Neural progenitor cell (in vitro differentiated cells): ENCODE data around the gene GLRX3.

Experiments used
- EZH2 ChIP-seq: fragments of 200-600 bp; sonication (generic); IDR thresholded peaks from 2 replicates; pipeline ENCODE4 v1.6.1; 2017; ENCODE audit warnings: antibody characterized with exemption, mild to moderate bottlenecking, moderate library complexity
- EZH2phosphoT487 ChIP-seq: fragments of 200-600 bp; sonication (generic); IDR thresholded peaks from 2 replicates; pipeline ENCODE4 v1.6.1; 2017; ENCODE audit warnings: antibody characterized with exemption
- TF ChIP-seq, protein P1 (sequence below): fragments of 200-600 bp; sonication (generic); IDR thresholded peaks from 2 replicates; pipeline ENCODE4 v1.5.1; 2017; ENCODE audit warnings: antibody characterized with exemption, mild to moderate bottlenecking

DNA sequence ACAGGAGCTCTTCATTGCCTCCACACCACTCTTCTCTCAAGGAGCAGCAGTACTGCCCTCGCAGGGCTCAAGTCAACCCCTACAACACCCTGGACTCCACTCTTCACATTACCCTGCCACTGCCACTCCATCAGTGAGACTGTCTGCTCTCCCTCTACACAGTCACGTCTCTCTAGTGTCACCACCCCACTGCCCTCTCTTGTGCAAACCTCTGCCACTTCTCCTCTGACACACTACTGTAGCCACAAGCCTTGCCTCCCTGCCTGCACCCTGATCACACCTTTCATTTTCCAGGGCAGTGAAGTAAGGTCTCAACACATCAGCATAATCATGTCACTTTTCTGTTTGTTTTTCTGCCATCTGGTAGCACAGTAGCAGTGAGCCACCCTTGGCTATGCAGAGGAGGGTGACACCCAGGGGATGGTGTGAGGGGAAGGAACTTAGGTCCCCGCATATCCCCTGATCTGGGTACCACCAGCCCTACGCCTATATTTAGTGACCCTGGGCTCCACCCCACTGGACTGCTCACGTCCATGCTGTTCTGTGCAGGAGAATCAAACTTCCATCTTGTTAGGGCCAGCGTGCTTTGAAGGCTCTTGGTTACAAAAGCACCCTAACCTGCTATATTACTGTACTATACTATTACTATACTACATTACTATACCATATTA is 27.1 kb upstream of the GLRX3 start:
- TF ChIP-seq, protein P1, sequence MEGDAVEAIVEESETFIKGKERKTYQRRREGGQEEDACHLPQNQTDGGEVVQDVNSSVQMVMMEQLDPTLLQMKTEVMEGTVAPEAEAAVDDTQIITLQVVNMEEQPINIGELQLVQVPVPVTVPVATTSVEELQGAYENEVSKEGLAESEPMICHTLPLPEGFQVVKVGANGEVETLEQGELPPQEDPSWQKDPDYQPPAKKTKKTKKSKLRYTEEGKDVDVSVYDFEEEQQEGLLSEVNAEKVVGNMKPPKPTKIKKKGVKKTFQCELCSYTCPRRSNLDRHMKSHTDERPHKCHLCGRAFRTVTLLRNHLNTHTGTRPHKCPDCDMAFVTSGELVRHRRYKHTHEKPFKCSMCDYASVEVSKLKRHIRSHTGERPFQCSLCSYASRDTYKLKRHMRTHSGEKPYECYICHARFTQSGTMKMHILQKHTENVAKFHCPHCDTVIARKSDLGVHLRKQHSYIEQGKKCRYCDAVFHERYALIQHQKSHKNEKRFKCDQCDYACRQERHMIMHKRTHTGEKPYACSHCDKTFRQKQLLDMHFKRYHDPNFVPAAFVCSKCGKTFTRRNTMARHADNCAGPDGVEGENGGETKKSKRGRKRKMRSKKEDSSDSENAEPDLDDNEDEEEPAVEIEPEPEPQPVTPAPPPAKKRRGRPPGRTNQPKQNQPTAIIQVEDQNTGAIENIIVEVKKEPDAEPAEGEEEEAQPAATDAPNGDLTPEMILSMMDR: no peak
- no peak for TF ChIP-seq EZH2
- no peak for TF ChIP-seq EZH2phosphoT487
